Suprapubic skin (tissue), 4 donors: Measurements from ENCODE around the gene CLMP.
"Not testable (repeated sequence)": the region's sequence is repeated elsewhere in the genome, so short reads cannot be mapped to it uniquely, and the experiment has no call there.

ENCODE experiments used
- EP300 ChIP-seq: sonication (generic); formaldehyde crosslinking; IDR thresholded peaks from one replicate; pipeline ENCODE4 v1.6.1; 2017; ENCODE audit warnings: antibody characterized with exemption
- POLR2A ChIP-seq, 2 donors: fragments of 450-650 bp; IDR thresholded peaks; one replicate each; pipeline ENCODE4 v1.6.1; 2017; ENCODE audit warnings: antibody characterized with exemption in 2 of 2, mild to moderate bottlenecking in 2 of 2, moderate library complexity in 2 of 2
- POLR2AphosphoS5 ChIP-seq, 3 donors: sonication (generic); formaldehyde crosslinking; IDR thresholded peaks; one replicate each; pipeline ENCODE4 v1.6.1; 2017; ENCODE audit warnings: antibody characterized with exemption in 3 of 3
- TF ChIP-seq, protein P1 (sequence below), 2 donors: fragments of 200-600 bp in 1 of 2; fragments of 450-650 bp in 1 of 2; sonication (generic) in 1 of 2; IDR thresholded peaks; one replicate each; pipeline ENCODE4 v1.5.1; 2016 to 2019; ENCODE audit warnings: antibody characterized with exemption in 2 of 2, mild to moderate bottlenecking in 1 of 2, moderate library complexity in 1 of 2

DNA sequence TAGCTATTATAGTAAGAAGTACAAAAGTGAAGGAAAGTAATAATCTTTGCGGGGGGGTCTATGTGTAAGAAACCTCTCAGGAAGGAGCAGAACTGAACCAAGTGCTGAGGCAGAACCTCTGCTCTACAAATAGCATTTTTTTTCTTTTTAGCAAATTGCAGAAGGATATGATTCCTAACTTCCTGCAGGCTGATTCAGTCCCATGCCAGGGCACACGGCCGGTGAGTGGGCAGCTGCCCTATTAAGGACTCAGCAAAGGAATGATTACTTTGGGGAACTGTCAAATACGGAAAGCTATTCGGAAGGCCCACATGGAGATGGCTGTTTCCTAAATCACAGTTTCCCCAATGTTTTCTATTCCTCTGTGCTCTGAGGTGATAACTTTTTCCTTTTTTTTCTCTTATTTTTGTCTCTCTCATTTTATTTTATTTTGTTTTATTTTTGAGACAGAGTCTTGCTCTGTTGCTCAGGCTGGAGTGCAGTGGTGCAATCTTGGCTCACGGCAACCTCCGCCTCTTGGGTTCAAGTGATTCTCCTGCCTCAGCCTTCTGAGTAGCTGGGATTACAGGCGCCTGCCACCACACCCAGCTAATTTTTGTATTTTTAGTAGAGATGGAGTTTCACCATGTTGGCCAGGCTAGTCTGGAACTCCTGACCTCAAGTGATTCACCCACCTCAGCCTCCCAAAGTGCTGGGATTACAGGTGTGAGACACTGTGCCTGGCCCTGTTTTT lies 62.8 kb downstream of the CLMP start:
- TF ChIP-seq POLR2AphosphoS5 (IDR thresholded peaks at IDR 0.05); EP300; POLR2A (IDR thresholded peaks at IDR 0.05): not testable (repeated sequence)
- TF ChIP-seq, protein P1, sequence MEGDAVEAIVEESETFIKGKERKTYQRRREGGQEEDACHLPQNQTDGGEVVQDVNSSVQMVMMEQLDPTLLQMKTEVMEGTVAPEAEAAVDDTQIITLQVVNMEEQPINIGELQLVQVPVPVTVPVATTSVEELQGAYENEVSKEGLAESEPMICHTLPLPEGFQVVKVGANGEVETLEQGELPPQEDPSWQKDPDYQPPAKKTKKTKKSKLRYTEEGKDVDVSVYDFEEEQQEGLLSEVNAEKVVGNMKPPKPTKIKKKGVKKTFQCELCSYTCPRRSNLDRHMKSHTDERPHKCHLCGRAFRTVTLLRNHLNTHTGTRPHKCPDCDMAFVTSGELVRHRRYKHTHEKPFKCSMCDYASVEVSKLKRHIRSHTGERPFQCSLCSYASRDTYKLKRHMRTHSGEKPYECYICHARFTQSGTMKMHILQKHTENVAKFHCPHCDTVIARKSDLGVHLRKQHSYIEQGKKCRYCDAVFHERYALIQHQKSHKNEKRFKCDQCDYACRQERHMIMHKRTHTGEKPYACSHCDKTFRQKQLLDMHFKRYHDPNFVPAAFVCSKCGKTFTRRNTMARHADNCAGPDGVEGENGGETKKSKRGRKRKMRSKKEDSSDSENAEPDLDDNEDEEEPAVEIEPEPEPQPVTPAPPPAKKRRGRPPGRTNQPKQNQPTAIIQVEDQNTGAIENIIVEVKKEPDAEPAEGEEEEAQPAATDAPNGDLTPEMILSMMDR (IDR thresholded peaks at IDR 0.05) = not testable (repeated sequence)
